H1 (cell line): ENCODE results near the gene ZSCAN21. TPM values are rescaled to one million over a fixed set of nuclear protein-coding genes. Genes with fewer than 3 reads are reported as not detected.

Experiments
- CTCF ChIA-PET: fragments of 300-600 bp; sonication (Branson Sonifier 250); formaldehyde crosslinking; loops from one replicate; lab custom pipeline; 2021; ENCODE audit not compliant: partially characterized antibody; lab: Charles Lee
- POLR2A ChIA-PET: fragments of 300-600 bp; sonication (Branson Sonifier 250); formaldehyde crosslinking; loops from one replicate; lab custom pipeline; 2021; ENCODE audit warnings: inconsistent platforms; ENCODE audit not compliant: partially characterized antibody; lab: Charles Lee
- DNase-seq, 2 experiments: peaks; one replicate each; pipeline versions ENCODE4 v3.0.0 to v3.0.0-alpha.2; 2010 to 2022; ENCODE audit warnings: low spot score in 2 of 2, low read depth in 1 of 2, mixed read lengths in 1 of 2
- FAIRE-seq: peaks from 2 replicates; lab custom pipeline; 2011; peaks lifted over from hg19 to GRCh38; lab: Jason Lieb, UNC
- H2AFZ ChIP-seq: 2 replicates; pipeline ENCODE4 v1.8.1; 2012; ENCODE audit warnings: low read length, inconsistent platforms
- H2AK5ac ChIP-seq: 2 replicates; pipeline ENCODE4 v1.6.1; 2013; ENCODE audit warnings: low read depth, low read length
- H2BK120ac ChIP-seq: replicated peaks from 2 replicates; pipeline ENCODE3; 2013; ENCODE audit warnings: low read depth, low read length, inconsistent platforms
- H2BK12ac ChIP-seq: 2 replicates; pipeline ENCODE4 v1.6.1; 2013; ENCODE audit warnings: low read depth, low read length
- H2BK15ac ChIP-seq: 2 replicates; pipeline ENCODE4 v1.6.1; 2013; ENCODE audit warnings: low read length
- H2BK20ac ChIP-seq: 2 replicates; pipeline ENCODE4 v1.6.1; 2013; ENCODE audit warnings: low read length
- H2BK5ac ChIP-seq: 2 replicates; pipeline ENCODE4 v1.6.1; 2013; ENCODE audit warnings: low read depth, low read length
- H3K14ac ChIP-seq: 2 replicates; pipeline ENCODE4 v1.6.1; 2013; ENCODE audit warnings: inconsistent platforms; ENCODE audit not compliant: insufficient read length
- H3K18ac ChIP-seq: 2 replicates; pipeline ENCODE4 v1.6.1; 2013; ENCODE audit warnings: low read length; ENCODE audit errors: extremely low read depth
- H3K23ac ChIP-seq: 2 replicates; pipeline ENCODE4 v1.6.1; 2013; ENCODE audit warnings: inconsistent platforms; ENCODE audit not compliant: insufficient read length
- H3K23me2 ChIP-seq: 2 replicates; pipeline ENCODE4 v1.6.1; 2013; ENCODE audit warnings: low read depth, low read length
- H3K27ac ChIP-seq: 2 replicates; pipeline ENCODE4 v1.6.1; 2011; ENCODE audit warnings: low read depth, low read length, inconsistent platforms
- H3K27me3 ChIP-seq, 4 experiments: replicated peaks in 1 of 4; 1 replicate in 1 of 4; 2 replicates in 3 of 4; pipeline versions ENCODE4 v1.6.1 to v1.8.1; 2011 to 2013; ENCODE audit warnings: low read length in 3 of 4, mild to moderate bottlenecking in 3 of 4, inconsistent platforms in 2 of 4, mixed read lengths in 2 of 4, moderate library complexity in 1 of 4; ENCODE audit not compliant: control insufficient read depth in 3 of 4, insufficient read depth in 3 of 4; ENCODE audit errors: extremely low read depth in 1 of 4
- H3K36me3 ChIP-seq, 4 experiments: 2 replicates each; pipeline versions ENCODE4 v1.6.1 to v1.8.1; 2011 to 2013; ENCODE audit warnings: mild to moderate bottlenecking in 4 of 4, low read length in 3 of 4, moderate library complexity in 2 of 4, control low read depth in 1 of 4, inconsistent platforms in 1 of 4; ENCODE audit not compliant: insufficient read depth in 4 of 4, control insufficient read depth in 2 of 4
- H3K4ac ChIP-seq: replicated peaks from 2 replicates; pipeline ENCODE3; 2013; ENCODE audit warnings: low read length, low read depth, mixed read lengths, inconsistent platforms; ENCODE audit not compliant: insufficient read length
- H3K4me1 ChIP-seq, 4 experiments: replicated peaks in 1 of 4; 1 replicate in 1 of 4; 2 replicates in 3 of 4; pipeline versions ENCODE4 v1.6.1 to v1.8.1; 2011 to 2013; ENCODE audit warnings: low read length in 3 of 4, inconsistent platforms in 2 of 4, mixed read lengths in 1 of 4; ENCODE audit not compliant: insufficient read depth in 4 of 4, control insufficient read depth in 3 of 4
- H3K4me2 ChIP-seq, 2 experiments: 2 replicates each; pipeline versions ENCODE4 v1.6.1 to v1.8.1; 2011 to 2013; ENCODE audit warnings: low read depth in 2 of 2, low read length in 2 of 2, control low read depth in 1 of 2, inconsistent platforms in 1 of 2, mild to moderate bottlenecking in 1 of 2; ENCODE audit not compliant: insufficient read depth in 1 of 2
- H3K4me3 ChIP-seq, 4 experiments: fragments of 200-600, 300-600 bp in 1 of 4; sonication (generic), shearing (Covaris generic), sonication (Bioruptor Twin) in 1 of 4; 2 replicates each; pipeline versions ENCODE4 v1.5.1 to v1.8.1; 2011 to 2016; ENCODE audit warnings: low read length in 4 of 4, low read depth in 3 of 4, control low read depth in 2 of 4, inconsistent platforms in 2 of 4, mild to moderate bottlenecking in 2 of 4, mixed read lengths in 1 of 4, moderate library complexity in 1 of 4; ENCODE audit not compliant: insufficient read depth in 2 of 4; ENCODE audit errors: extremely low read depth in 1 of 4
- H3K56ac ChIP-seq: replicated peaks from 2 replicates; pipeline ENCODE3; 2013; ENCODE audit warnings: low read depth, mild to moderate bottlenecking, mixed read lengths, low read length, inconsistent platforms; ENCODE audit not compliant: insufficient read length
- H3K79me1 ChIP-seq: 2 replicates; pipeline ENCODE4 v1.6.1; 2013; ENCODE audit warnings: low read depth, low read length, control low read depth
- H3K79me2 ChIP-seq, 2 experiments: 2 replicates each; pipeline versions ENCODE4 v1.6.1 to v1.8.1; 2012 to 2013; ENCODE audit warnings: low read length in 2 of 2, mild to moderate bottlenecking in 2 of 2, inconsistent platforms in 1 of 2; ENCODE audit not compliant: insufficient read depth in 2 of 2, control insufficient read depth in 1 of 2
- H3K9ac ChIP-seq, 4 experiments: replicated peaks in 1 of 4; 1 replicate in 1 of 4; 2 replicates in 3 of 4; pipeline versions ENCODE4 v1.6.1 to v1.8.1; 2011 to 2013; ENCODE audit warnings: low read depth in 3 of 4, low read length in 3 of 4, control low read depth in 2 of 4, mild to moderate bottlenecking in 2 of 4, moderate library complexity in 2 of 4, inconsistent platforms in 1 of 4; ENCODE audit errors: extremely low read depth in 1 of 4
- H3K9me3 ChIP-seq, 2 experiments: 2 replicates each; pipeline versions ENCODE4 v1.6.1 to v1.8.1; 2012 to 2013; ENCODE audit warnings: mild to moderate bottlenecking in 2 of 2, moderate library complexity in 2 of 2, control low read depth in 1 of 2, inconsistent platforms in 1 of 2, low read depth in 1 of 2, low read length in 1 of 2, mixed read lengths in 1 of 2; ENCODE audit not compliant: insufficient read depth in 2 of 2
- H4K20me1 ChIP-seq, 2 experiments: replicated peaks in 1 of 2; 2 replicates each; pipeline versions ENCODE3 to v1.8.1; 2011 to 2013; ENCODE audit warnings: inconsistent platforms in 2 of 2, low read length in 2 of 2, mild to moderate bottlenecking in 1 of 2; ENCODE audit not compliant: insufficient read depth in 2 of 2, control insufficient read depth in 1 of 2
- H4K5ac ChIP-seq: 2 replicates; pipeline ENCODE4 v1.6.1; 2013; ENCODE audit warnings: low read length, low read depth, mixed read lengths, inconsistent platforms; ENCODE audit not compliant: insufficient read length
- H4K8ac ChIP-seq: 2 replicates; pipeline ENCODE4 v1.8.0; 2013; ENCODE audit warnings: mild to moderate bottlenecking, moderate library complexity, low read length, inconsistent platforms; ENCODE audit not compliant: insufficient read depth; ENCODE audit errors: extremely low read depth
- H4K91ac ChIP-seq: replicated peaks from 2 replicates; pipeline ENCODE3; 2013; ENCODE audit warnings: low read length, mixed read lengths, inconsistent platforms; ENCODE audit not compliant: insufficient read length
- POU5F1 ChIP-seq: IDR thresholded peaks from 2 replicates; pipeline ENCODE4 v1.6.1; 2011; ENCODE audit warnings: low read depth, mild to moderate bottlenecking, low read length, moderate library complexity
- RFX5 ChIP-seq: IDR thresholded peaks from 2 replicates; pipeline ENCODE4 v1.6.1; 2011; ENCODE audit warnings: low read depth, low read length, improper control_type of control experiment, borderline replicate concordance
- SP2 ChIP-seq: IDR thresholded peaks from 2 replicates; pipeline ENCODE4 v1.6.1; 2012; ENCODE audit warnings: mild to moderate bottlenecking, low read length, inconsistent platforms
- WGBS, 2 experiments: shearing (Covaris generic) in 1 of 2; methylation state at CpG; one replicate each; pipeline versions ENCODE4 v1.1.6 to v1.1.7; 2013 to 2015; ENCODE audit warnings: low lambda C conversion rate in 2 of 2, mixed read lengths in 2 of 2, inconsistent platforms in 1 of 2, low coverage in 1 of 2, missing lambda C conversion rate in 1 of 2; ENCODE audit not compliant: insufficient replicate concordance in 2 of 2, insufficient coverage in 1 of 2, insufficient read length in 1 of 2; ENCODE audit errors: extremely low coverage in 1 of 2, missing lambda C conversion rate in 1 of 2; 5-methylcytosine and 5-hydroxymethylcytosine counted together
- polyA plus RNA-seq, 7 experiments: library from polyadenylated mRNA; depleted of rRNA in 3 of 7; stranded (reverse) in 5 of 7; unstranded in 2 of 7; fragments of >200 nt in 5 of 7; fragments of 200-250 nt in 2 of 7; gene quantifications; 1 replicate in 5 of 7; 2 replicates in 1 of 7; 4 replicates in 1 of 7; pipeline versions ENCODE4 v1.2.1 to v1.2.3, GENCODE V29; 2011 to 2013; ENCODE audit warnings: missing spikeins in 2 of 7, mixed read lengths in 2 of 7
- total RNA-seq: library from RNA; stranded (reverse); fragmentation: NEBNext Ultra II Directional; extraction: Animal tissue kit (Norgen Biotek cat#: 25700); gene quantifications from 2 replicates; pipeline ENCODE4 v1.2.1, GENCODE V29; 2021

Gene ZSCAN21
- total and polyA plus RNA-seq, 2 of the 8 experiments (the other 6 are each of a cell fraction or from before 2014, with no cell fraction given), result 15.4 to 26.1 TPM

- no peak overlapping the region for H2AFZ ChIP-seq
- H2BK15ac ChIP-seq, result no peak overlapping the region
- H4K5ac ChIP-seq, result no peak overlapping the region
- peaks cover 7% of the 10 kb centered on the region; the same call in 1 of the 2 replicates for H3K79me1 ChIP-seq
- WGBS, 2 experiments, result 92% methylated on average over 4 of the region's 4 CpGs; no CpG with 5 or more reads in 1 of the 2 experiments
- H2AK5ac ChIP-seq, result no peak overlapping the region
- H3K56ac ChIP-seq, result no peak overlapping the region
- TF ChIP-seq RFX5, result no peak
- TF ChIP-seq SP2, result no peak
- TF ChIP-seq POU5F1, result no peak
- H2BK5ac ChIP-seq, result no peak overlapping the region; the same call in 1 of the 2 replicates
- 0 out of 2 replicates have a peak overlapping the region, but pooled peaks have one; percentile 15 for H2BK20ac ChIP-seq
- no peak overlapping the region for H3K9ac ChIP-seq
- no peak overlapping the region for H3K4me3 ChIP-seq
- H3K36me3 ChIP-seq, result peaks cover 0 to 8% (median 0%) of the 10 kb centered on the region in 4 experiments; a peak in 4 of 8 replicates
- POLR2A ChIA-PET, result interaction anchor here (1.0 to 18.6 kb wide), 9 partner anchors 10 to 490 kb away, joined by 3 to 294 read pairs (median 4); partner anchors contain the start of genes COPS6, ZKSCAN1, ZNF3 and ZNF655
- no peak overlapping the region for H3K4ac ChIP-seq
- H3K27ac ChIP-seq, result no peak overlapping the region
- H3K18ac ChIP-seq, result no peak overlapping the region
- H3K14ac ChIP-seq, result no peak overlapping the region
- FAIRE-seq (no peak), DNase-seq (no peak)
- peaks cover 0 to 2% of the 10 kb centered on the region in 2 experiments for H4K20me1 ChIP-seq
- H3K23ac ChIP-seq, result no peak overlapping the region
- H3K4me2 ChIP-seq, result no peak overlapping the region; a peak in 1 of 4 replicates
- H3K79me2 ChIP-seq, result peaks cover 0 to 29% of the 10 kb centered on the region in 2 experiments; a peak in 3 of 4 replicates
- CTCF ChIA-PET, result interaction anchor here (0.7 to 1.0 kb wide), 2 partner anchors 19 to 127 kb away, joined by 3 to 4 read pairs; no protein-coding TSS in a partner anchor
- H3K23me2 ChIP-seq, result peaks cover 6% of the 10 kb centered on the region; the same call in 1 of the 2 replicates
- no peak overlapping the region for H2BK120ac ChIP-seq
- H3K4me1 ChIP-seq, result peaks cover 0 to 3% (median 0%) of the 10 kb centered on the region in 4 experiments; a peak in 3 of 7 replicates
- H2BK12ac ChIP-seq, result peak overlapping the region; percentile 39; the same call in 1 of the 2 replicates
- no peaks in the 10 kb centered on the region for H3K9me3 ChIP-seq
- no peak overlapping the region for H4K91ac ChIP-seq
- no peak overlapping the region for H4K8ac ChIP-seq
- peaks cover 0 to 1% (median 0%) of the 10 kb centered on the region in 4 experiments; a peak in 1 of 7 replicates for H3K27me3 ChIP-seq
Observed at GRCh38 chr7:100048680-100049079, 894 bp upstream of the ZSCAN21 start.
